HG02610 (cell line): ENCODE measurements around the gene ARHGDIG.
"Not testable (repeated sequence)": the region's sequence is repeated elsewhere in the genome, so short reads cannot be mapped to it uniquely, and the experiment has no call there.

Experiments used
- ATAC-seq: cut with Tn5 transposase; IDR thresholded peaks from one replicate; pipeline ENCODE4 v1.9.1; 2021; ENCODE audit warnings: mild to moderate bottlenecking, moderate library complexity; ENCODE audit not compliant: unreplicated experiment

Gene ARHGDIG

GRCh38 chr16:280552-280951 lies at the start of gene ARHGDIG:
ARHGDIG (plus strand) TSS chr16:280591; CDS start chr16:280681, 90 bp downstream.
- ATAC-seq = no peak

DNA sequence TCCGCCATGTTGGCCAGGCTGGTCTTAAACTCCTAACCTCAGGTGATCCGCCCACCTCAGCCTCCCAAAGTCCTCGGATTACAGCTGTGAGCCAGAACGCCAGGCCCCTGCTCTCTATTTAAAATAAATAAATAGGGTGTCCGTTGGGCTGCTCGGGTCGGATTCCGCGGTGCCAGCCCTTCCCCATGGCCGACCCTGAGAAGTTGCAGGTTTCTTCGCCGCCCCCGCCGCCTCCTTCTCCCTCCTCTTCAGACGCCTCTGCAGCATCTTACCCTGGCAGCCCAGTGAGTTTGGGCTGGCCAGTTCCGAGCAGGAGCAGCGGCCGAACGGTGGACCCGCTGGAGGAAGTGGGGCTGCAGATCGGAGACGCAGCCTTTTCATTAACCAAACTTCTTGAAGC lies 49.4 kb upstream of the ARHGDIG start:
- no peak for ATAC-seq

DNA sequence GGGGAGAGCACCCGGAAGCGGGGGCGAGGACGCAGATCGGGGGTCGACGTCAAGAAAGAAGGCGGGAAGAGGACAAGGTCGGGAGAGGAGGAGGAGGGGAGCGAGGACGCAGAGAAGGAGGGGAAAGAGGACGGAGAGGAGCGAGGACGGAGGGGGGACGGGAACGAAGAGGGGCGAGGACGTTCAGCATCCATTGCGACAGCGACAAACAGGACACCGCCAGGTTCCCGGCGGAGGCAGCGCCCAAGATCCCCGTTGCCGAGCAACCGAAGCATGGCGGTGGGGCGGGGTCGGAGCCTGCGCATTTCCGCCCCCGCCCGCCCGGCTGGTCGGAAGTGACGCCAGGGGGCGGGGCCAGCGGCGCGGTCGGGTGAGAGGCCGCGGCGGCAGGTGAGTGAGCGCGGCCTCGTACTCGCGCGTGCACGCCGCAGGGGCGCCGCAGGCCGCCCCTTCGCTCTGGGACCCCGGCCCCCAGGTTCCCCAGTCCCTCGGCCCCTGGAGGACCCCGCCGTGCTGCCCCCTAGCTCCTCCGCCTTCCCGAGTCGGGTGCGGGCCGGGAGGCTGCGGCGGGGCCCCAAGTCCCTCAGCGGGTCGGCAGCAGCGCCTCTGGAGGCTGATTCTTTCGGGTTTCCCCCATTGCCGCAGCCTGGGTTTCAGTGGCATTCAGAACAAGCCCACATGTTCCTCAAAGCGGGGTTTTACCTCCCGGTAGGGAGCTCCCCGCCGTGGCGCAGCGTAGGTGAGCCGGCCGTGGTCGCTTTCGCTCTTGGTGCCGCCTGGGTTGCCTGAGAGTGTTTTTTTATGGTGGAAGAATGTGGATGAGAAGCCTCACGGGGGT lies 45.7 kb upstream of the ARHGDIG start, which contains the start of gene FAM234A:
Gene FAM234A (plus strand): TSS at position 354 of the 838 bp plus-strand sequence. CDS start 19,593 bp downstream, outside the sequence.
- peak; percentile 80 for ATAC-seq

DNA sequence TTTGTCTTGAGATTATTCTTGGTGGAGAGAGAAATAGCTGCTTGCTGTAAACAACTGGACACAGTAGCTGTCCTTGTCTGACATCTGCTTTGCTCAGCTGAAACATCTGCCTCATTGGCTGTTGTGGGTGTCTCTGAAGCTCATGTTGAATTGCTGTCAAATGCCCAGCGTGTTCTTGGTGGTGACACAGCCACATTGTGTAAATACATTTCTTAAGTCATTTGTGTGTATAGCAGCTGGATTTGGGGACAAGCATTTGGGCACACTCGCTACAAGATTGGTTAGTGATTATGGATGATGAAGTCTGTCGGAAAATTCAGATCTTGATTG lies 40.5 kb upstream of the ARHGDIG start:
- ATAC-seq = no peak

DNA sequence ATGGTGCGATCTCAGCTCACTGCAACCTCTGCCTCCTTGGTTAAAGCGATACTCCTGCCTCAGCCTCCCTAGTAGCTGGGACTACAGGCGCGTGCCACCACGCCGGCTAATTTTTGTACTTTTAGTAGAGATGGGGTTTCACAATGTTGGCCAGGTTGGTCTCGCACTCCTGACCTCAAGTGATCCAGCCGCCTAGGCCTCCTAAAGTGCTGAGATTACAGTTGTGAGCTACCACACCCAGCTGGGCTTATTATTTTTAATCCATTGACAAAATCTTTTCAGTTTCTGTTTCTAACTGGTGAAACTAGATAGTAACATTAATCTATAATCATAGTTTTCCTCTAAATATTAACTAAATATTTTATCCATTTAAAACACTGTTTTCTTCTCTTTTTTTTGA lies 39.8 kb upstream of the ARHGDIG start:
- ATAC-seq = no peak

- no peak for ATAC-seq
Measured at GRCh38 chr16:242281-242680, 38.1 kb upstream of the ARHGDIG start.

DNA sequence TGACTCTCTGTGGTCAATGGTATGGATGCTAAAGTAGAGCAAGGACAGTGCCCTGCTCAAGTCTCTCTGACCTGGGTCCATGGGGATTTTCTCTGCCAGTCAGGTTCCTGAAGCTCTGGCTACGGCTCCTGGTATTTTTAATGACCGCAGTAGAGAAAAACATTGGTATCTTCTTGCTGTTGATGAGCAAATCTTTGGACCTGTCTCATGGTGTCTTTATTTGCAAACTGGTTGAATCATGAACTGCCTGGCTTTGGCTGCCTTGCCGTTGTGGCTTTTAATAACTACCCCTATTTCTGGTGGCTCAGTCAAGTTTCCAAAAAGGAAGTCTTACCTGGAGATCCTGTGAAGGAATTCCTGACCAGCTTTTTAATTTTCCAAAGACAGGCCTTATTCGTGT lies 37.0 kb upstream of the ARHGDIG start:
- no peak for ATAC-seq

GRCh38 chr16:245105-245504 lies 35.3 kb upstream of the ARHGDIG start:
- no peak for ATAC-seq

DNA sequence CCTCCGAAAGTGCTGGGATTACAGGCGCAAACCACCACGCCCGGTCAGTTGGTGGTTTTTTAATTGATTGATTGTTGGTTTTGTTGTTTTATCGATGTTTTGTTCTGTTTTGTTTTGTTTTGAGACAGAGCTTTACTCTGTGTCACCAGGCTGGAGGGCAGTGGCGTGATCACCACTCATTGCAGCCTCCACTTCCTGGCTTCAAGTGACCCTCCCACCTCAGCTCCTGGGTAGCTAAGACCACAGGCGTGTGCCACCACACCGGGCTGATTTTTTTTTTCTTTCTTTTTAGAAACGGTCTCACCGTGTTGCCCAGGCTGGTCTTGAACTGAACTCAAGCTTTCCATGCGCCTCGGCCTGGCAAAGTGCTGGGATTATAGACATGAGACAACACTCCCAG lies 33.4 kb upstream of the ARHGDIG start:
- no peak for ATAC-seq

- no peak for ATAC-seq
Measured at GRCh38 chr16:249431-249830, 31.0 kb upstream of the ARHGDIG start.

- no peak for ATAC-seq
Measured at GRCh38 chr16:252366-253337, 27.7 kb upstream of the ARHGDIG start.

- ATAC-seq = no peak
Measured at GRCh38 chr16:253833-254232, 26.6 kb upstream of the ARHGDIG start.

GRCh38 chr16:254461-254860 lies 25.9 kb upstream of the ARHGDIG start:
- ATAC-seq = no peak

DNA sequence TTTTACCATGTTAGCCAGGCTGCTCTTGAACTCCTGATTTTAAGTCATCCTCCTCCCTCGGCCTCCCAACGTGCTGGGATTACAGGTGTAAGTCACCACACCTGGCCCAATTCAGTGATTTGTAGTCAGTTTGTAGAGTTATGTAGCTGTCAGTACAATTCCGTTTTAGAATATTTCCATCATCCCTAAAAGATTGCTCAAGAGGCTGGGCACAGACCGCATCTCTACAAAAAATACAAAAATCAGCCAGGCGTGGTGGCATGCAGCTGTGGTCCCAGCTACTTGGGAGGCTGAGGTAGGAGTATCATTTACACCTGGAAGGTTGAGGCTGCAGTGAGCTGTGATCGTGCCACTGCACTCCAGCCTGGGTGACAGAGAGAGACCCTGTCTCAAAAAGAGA lies 25.2 kb upstream of the ARHGDIG start:
- ATAC-seq = no peak

- not testable (repeated sequence) for ATAC-seq
Measured at GRCh38 chr16:258091-258490, 22.3 kb upstream of the ARHGDIG start.

- ATAC-seq = no peak
Measured at GRCh38 chr16:259226-259625, 21.2 kb upstream of the ARHGDIG start.

DNA sequence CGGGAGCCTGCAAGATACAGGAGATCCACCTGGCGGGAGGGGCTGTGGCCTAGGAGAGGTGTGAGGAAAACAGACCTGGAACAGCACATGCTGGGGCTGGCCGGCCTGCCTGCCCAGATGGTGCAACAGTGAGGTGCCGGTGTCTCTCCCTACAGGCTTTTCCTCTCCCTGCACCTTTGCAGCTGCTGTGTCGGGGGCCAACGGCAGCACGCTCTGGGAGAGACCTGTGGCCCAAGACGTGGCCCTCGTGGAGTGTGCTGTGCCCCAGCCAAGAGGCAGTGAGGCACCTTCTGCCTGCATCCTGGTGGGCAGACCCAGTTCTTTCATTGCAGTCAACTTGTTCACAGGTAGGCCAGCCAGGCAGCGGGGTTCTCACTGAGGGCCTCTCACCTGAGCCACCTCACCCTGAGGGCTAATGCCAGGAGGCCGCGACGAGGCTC lies 20.6 kb upstream of the ARHGDIG start:
- no peak for ATAC-seq

DNA sequence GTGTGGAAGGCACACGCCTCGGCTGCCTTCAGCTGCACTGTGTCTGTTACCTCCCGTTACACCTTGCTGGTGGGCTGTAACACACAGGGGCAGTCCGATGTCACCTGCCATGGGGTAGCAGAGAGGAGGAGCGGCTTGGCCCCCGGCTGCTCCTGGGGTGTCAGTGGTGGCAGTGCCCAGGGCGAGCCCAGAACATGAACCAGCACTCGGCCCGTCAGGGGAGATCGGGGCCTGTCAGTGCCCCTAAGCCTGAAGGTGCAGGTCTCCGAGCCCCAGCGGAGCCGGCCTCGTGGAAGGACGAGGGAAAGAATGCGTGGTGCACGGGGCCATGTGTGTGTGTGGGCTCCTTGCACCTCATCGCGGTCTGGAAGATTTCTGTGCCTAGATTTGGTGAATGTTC lies 20.1 kb upstream of the ARHGDIG start:
- no peak for ATAC-seq

- no peak for ATAC-seq
Measured at GRCh38 chr16:261031-261691, 19.2 kb upstream of the ARHGDIG start.

DNA sequence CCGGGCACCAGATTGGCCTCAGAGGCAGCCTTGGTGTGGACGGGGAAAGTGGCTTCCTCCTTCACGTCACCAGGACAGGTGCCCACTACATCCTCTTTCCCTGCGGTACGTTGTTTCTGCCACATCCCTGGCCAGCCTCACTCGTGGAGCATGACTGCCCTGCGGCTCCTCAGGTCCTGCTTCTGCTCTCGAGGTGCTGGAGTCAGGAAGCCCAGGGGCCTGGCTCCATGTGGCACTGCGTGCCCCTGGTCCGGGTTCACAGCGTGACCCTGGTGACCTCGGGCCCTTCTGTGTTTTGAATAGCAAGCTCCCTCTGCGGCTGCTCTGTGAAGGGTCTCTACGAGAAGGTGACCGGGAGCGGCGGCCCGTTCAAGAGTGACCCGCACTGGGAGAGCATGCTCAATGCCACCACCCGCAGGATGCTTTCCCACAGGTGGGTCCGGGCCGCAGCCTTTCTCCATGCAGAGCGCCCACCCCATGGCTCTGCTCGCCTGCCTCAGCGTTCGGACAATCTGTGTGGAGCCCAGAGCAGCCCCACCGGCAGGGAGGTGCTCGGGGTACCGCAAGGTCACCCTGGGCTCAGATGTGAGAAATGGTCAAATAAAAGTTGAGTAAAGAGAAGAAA lies 18.2 kb upstream of the ARHGDIG start:
- ATAC-seq = no peak
